Measurements from ENCODE around the gene CELF4. TPM values are rescaled to one million over a fixed set of nuclear protein-coding genes. Genes with fewer than 3 reads are reported as not detected.

CELF4 gene
- total RNA-seq, 2 experiments from 2014 or later = not detected

GRCh38 chr18:37489011-37489410 is 76.6 kb downstream of the CELF4 start:
- Mint-ChIP-seq H3K27me3 (peaks cover 79% of the 10 kb centered on the region), H3K4me1 (peaks cover 7% of the 10 kb centered on the region)

GRCh38 chr18:37487400-37487867 is 78.2 kb downstream of the CELF4 start:
- peaks cover 85% of the 10 kb centered on the region for H3K27me3 Mint-ChIP-seq
- H3K4me3 Mint-ChIP-seq = no peak overlapping the region
- no peaks in the 10 kb centered on the region for H3K36me3 Mint-ChIP-seq
- H3K4me1 Mint-ChIP-seq = peaks cover 7% of the 10 kb centered on the region
- DNase-seq = no peak
- no peak overlapping the region for H3K27ac Mint-ChIP-seq
- no peaks in the 10 kb centered on the region for H3K9me3 Mint-ChIP-seq

More at GRCh38 chr18:37489011-37489410, 76.6 kb downstream of the CELF4 start:
- no peak for DNase-seq
- Mint-ChIP-seq H3K9me3 (no peaks in the 10 kb centered on the region), H3K4me3 (no peak overlapping the region), H3K27ac (no peak overlapping the region), H3K36me3 (no peaks in the 10 kb centered on the region)

GRCh38 chr18:37486848-37487247 is 78.8 kb downstream of the CELF4 start:
- Mint-ChIP-seq H3K4me1 (peaks cover 7% of the 10 kb centered on the region), H3K4me3 (no peak overlapping the region), H3K36me3 (no peaks in the 10 kb centered on the region), H3K27me3 (peaks cover 89% of the 10 kb centered on the region), H3K27ac (no peak overlapping the region), H3K9me3 (no peaks in the 10 kb centered on the region)
- DNase-seq = no peak

- H3K4me3 Mint-ChIP-seq = no peak overlapping the region
- H3K4me1 Mint-ChIP-seq = peaks cover 7% of the 10 kb centered on the region
- no peak overlapping the region for H3K27ac Mint-ChIP-seq
- peak; percentile 32 for DNase-seq
- no peaks in the 10 kb centered on the region for H3K9me3 Mint-ChIP-seq
- H3K27me3 Mint-ChIP-seq = peaks cover 87% of the 10 kb centered on the region
- no peaks in the 10 kb centered on the region for H3K36me3 Mint-ChIP-seq
Observed at GRCh38 chr18:37484983-37485834, 80.4 kb downstream of the CELF4 start.

GRCh38 chr18:37483984-37484819 is 81.4 kb downstream of the CELF4 start:
- no peaks in the 10 kb centered on the region for H3K9me3 Mint-ChIP-seq
- H3K4me3 Mint-ChIP-seq = no peak overlapping the region
- H3K27me3 Mint-ChIP-seq = peaks cover 81% of the 10 kb centered on the region
- DNase-seq = no peak
- peaks cover 7% of the 10 kb centered on the region for H3K4me1 Mint-ChIP-seq
- no peak overlapping the region for H3K27ac Mint-ChIP-seq
- no peaks in the 10 kb centered on the region for H3K36me3 Mint-ChIP-seq

GRCh38 chr18:37483221-37483971 is 82.2 kb downstream of the CELF4 start:
- no peak for DNase-seq
- H3K36me3 Mint-ChIP-seq = no peaks in the 10 kb centered on the region
- peaks cover 7% of the 10 kb centered on the region for H3K4me1 Mint-ChIP-seq
- no peak overlapping the region for H3K27ac Mint-ChIP-seq
- H3K9me3 Mint-ChIP-seq = no peaks in the 10 kb centered on the region
- H3K27me3 Mint-ChIP-seq = peaks cover 72% of the 10 kb centered on the region
- H3K4me3 Mint-ChIP-seq = no peak overlapping the region

- no peak overlapping the region for H3K4me3 Mint-ChIP-seq
- H3K27me3 Mint-ChIP-seq = peaks cover 63% of the 10 kb centered on the region
- no peak for DNase-seq
- H3K27ac Mint-ChIP-seq = no peak overlapping the region
- H3K4me1 Mint-ChIP-seq = peaks cover 7% of the 10 kb centered on the region
- no peaks in the 10 kb centered on the region for H3K36me3 Mint-ChIP-seq
- no peaks in the 10 kb centered on the region for H3K9me3 Mint-ChIP-seq
Observed at GRCh38 chr18:37482433-37482832, 83.2 kb downstream of the CELF4 start.

- peaks cover 7% of the 10 kb centered on the region for H3K4me1 Mint-ChIP-seq
- DNase-seq = no peak
- no peaks in the 10 kb centered on the region for H3K9me3 Mint-ChIP-seq
- H3K27ac Mint-ChIP-seq = no peak overlapping the region
- no peak overlapping the region for H3K4me3 Mint-ChIP-seq
- H3K27me3 Mint-ChIP-seq = peaks cover 60% of the 10 kb centered on the region
- H3K36me3 Mint-ChIP-seq = no peaks in the 10 kb centered on the region
Observed at GRCh38 chr18:37482002-37482401, 83.6 kb downstream of the CELF4 start.

GRCh38 chr18:37481491-37481890 is 84.1 kb downstream of the CELF4 start:
- H3K27ac Mint-ChIP-seq = no peak overlapping the region
- H3K36me3 Mint-ChIP-seq = no peaks in the 10 kb centered on the region
- H3K27me3 Mint-ChIP-seq = peaks cover 60% of the 10 kb centered on the region
- H3K4me3 Mint-ChIP-seq = no peak overlapping the region
- H3K9me3 Mint-ChIP-seq = no peaks in the 10 kb centered on the region
- peaks cover 4% of the 10 kb centered on the region for H3K4me1 Mint-ChIP-seq
- no peak for DNase-seq

- H3K27me3 Mint-ChIP-seq = peaks cover 58% of the 10 kb centered on the region
- H3K4me3 Mint-ChIP-seq = no peak overlapping the region
- H3K27ac Mint-ChIP-seq = no peak overlapping the region
- H3K36me3 Mint-ChIP-seq = no peaks in the 10 kb centered on the region
- H3K4me1 Mint-ChIP-seq = peaks cover 3% of the 10 kb centered on the region
- no peaks in the 10 kb centered on the region for H3K9me3 Mint-ChIP-seq
- DNase-seq = no peak
Observed at GRCh38 chr18:37481072-37481471, 84.5 kb downstream of the CELF4 start.

GRCh38 chr18:37476611-37477295 is 88.8 kb downstream of the CELF4 start:
- peaks cover 24% of the 10 kb centered on the region for H3K27me3 Mint-ChIP-seq
- no peak overlapping the region for H3K27ac Mint-ChIP-seq
- no peak for DNase-seq
- H3K9me3 Mint-ChIP-seq = no peaks in the 10 kb centered on the region
- H3K4me1 Mint-ChIP-seq = no peaks in the 10 kb centered on the region
- H3K36me3 Mint-ChIP-seq = no peaks in the 10 kb centered on the region
- no peak overlapping the region for H3K4me3 Mint-ChIP-seq

- H3K9me3 Mint-ChIP-seq = no peaks in the 10 kb centered on the region
- H3K4me3 Mint-ChIP-seq = no peak overlapping the region
- no peaks in the 10 kb centered on the region for H3K4me1 Mint-ChIP-seq
- no peaks in the 10 kb centered on the region for H3K36me3 Mint-ChIP-seq
- peaks cover 20% of the 10 kb centered on the region for H3K27me3 Mint-ChIP-seq
- peak; percentile 14 for DNase-seq
- no peak overlapping the region for H3K27ac Mint-ChIP-seq
Observed at GRCh38 chr18:37476182-37476581, 89.4 kb downstream of the CELF4 start.

- Mint-ChIP-seq H3K27me3 (peaks cover 9% of the 10 kb centered on the region), H3K4me1 (no peaks in the 10 kb centered on the region), H3K36me3 (no peaks in the 10 kb centered on the region), H3K4me3 (no peak overlapping the region), H3K9me3 (no peaks in the 10 kb centered on the region), H3K27ac (no peak overlapping the region)
- DNase-seq = no peak
Observed at GRCh38 chr18:37473195-37473840, 92.3 kb downstream of the CELF4 start.

GRCh38 chr18:37471637-37472036 is 94.0 kb downstream of the CELF4 start:
- no peaks in the 10 kb centered on the region for H3K9me3 Mint-ChIP-seq
- no peak overlapping the region for H3K4me3 Mint-ChIP-seq
- H3K4me1 Mint-ChIP-seq = no peaks in the 10 kb centered on the region
- H3K27me3 Mint-ChIP-seq = peaks cover 4% of the 10 kb centered on the region
- no peak for DNase-seq
- no peak overlapping the region for H3K27ac Mint-ChIP-seq
- H3K36me3 Mint-ChIP-seq = no peaks in the 10 kb centered on the region
